Stimulated activated CD8-positive, alpha-beta memory T cell treated with anti-CD3 and anti-CD28 coated beads, Interleukin-15, amount 100 ng/mL, for 4 hours (primary cell): ENCODE data around the gene SLC35G2.
"Not testable (repeated sequence)": the region's sequence is repeated elsewhere in the genome, so short reads cannot be mapped to it uniquely, and the experiment has no call there.

Experiments used
- DNase-seq, 2 donors: peaks; one replicate each; pipeline ENCODE4 v3.0.0-alpha.2; 2020; ENCODE audit warnings: low read depth in 2 of 2

SLC35G2 gene

GRCh38 chr3:136818769-136819391 lies at the start of gene SLC35G2:
Gene SLC35G2, plus strand, starts transcription at chr3:136819126. Its CDS starts 35,335 bp downstream, at chr3:136854461.
- DNase-seq: no peak

GRCh38 chr3:136772709-136773108 lies 46.2 kb upstream of the SLC35G2 start:
- DNase-seq: no peak

GRCh38 chr3:136778865-136779264 lies 40.1 kb upstream of the SLC35G2 start:
- no peak for DNase-seq

- DNase-seq: no peak
Observed at GRCh38 chr3:136780741-136781140, 38.2 kb upstream of the SLC35G2 start.

GRCh38 chr3:136783708-136784191 lies 35.2 kb upstream of the SLC35G2 start:
- no peak for DNase-seq

GRCh38 chr3:136787349-136787748 lies 31.6 kb upstream of the SLC35G2 start:
- no peak for DNase-seq

- DNase-seq: no peak
Observed at GRCh38 chr3:136788154-136788553, 30.8 kb upstream of the SLC35G2 start.

- DNase-seq: no peak
Observed at GRCh38 chr3:136789976-136790375, 28.9 kb upstream of the SLC35G2 start.

GRCh38 chr3:136790786-136791185 lies 28.1 kb upstream of the SLC35G2 start:
- DNase-seq: no peak

- DNase-seq: no peak
Observed at GRCh38 chr3:136792556-136793330, 26.2 kb upstream of the SLC35G2 start.

GRCh38 chr3:136801146-136801545 lies 17.8 kb upstream of the SLC35G2 start:
- not testable (repeated sequence) for DNase-seq

GRCh38 chr3:136802481-136802996 lies 16.4 kb upstream of the SLC35G2 start:
- DNase-seq: no peak

GRCh38 chr3:136804141-136804540 lies 14.8 kb upstream of the SLC35G2 start:
- no peak for DNase-seq

- no peak for DNase-seq
Observed at GRCh38 chr3:136804813-136805212, 14.1 kb upstream of the SLC35G2 start.

- DNase-seq: no peak
Observed at GRCh38 chr3:136805795-136806194, 13.1 kb upstream of the SLC35G2 start.

- no peak for DNase-seq
Observed at GRCh38 chr3:136811701-136812100, 7.2 kb upstream of the SLC35G2 start.

GRCh38 chr3:136817448-136817847 lies 1.5 kb upstream of the SLC35G2 start:
- no peak for DNase-seq

- DNase-seq: peak in 1 of 2 donors; percentile 22
Observed at GRCh38 chr3:136818191-136818768, 646 bp upstream of the SLC35G2 start.

- DNase-seq: no peak
Observed at GRCh38 chr3:136819392-136819730, 435 bp downstream of the SLC35G2 start.

- DNase-seq: no peak
Observed at GRCh38 chr3:136819731-136820679, 1.1 kb downstream of the SLC35G2 start.

GRCh38 chr3:136831461-136831860 lies 12.5 kb downstream of the SLC35G2 start:
- no peak for DNase-seq
